ENCODE results near the gene CALD1. TPM values are rescaled to one million over a fixed set of nuclear protein-coding genes. Genes with fewer than 3 reads are reported as not detected.

CALD1 gene
- total RNA-seq, 1 experiment from 2014 or later, result 107 TPM

- DNase-seq, result no peak
- H2AK5ac ChIP-seq (ENCODE audit: insufficient read length, low read length), result no peak overlapping the region
- no peaks in the 10 kb centered on the region for H3K79me2 ChIP-seq (ENCODE audit: insufficient read depth, low read length)
- no peak overlapping the region for H2AFZ ChIP-seq (ENCODE audit: low read length)
- no peak overlapping the region for H3K4ac ChIP-seq (ENCODE audit: low read depth, low read length)
- H3K4me1 Mint-ChIP-seq, result peaks cover 6% of the 10 kb centered on the region in 2 experiments
- no peak overlapping the region for H3K14ac ChIP-seq (ENCODE audit: insufficient read depth, low read length)
- no peak overlapping the region for H3K9ac ChIP-seq (ENCODE audit: extremely low read depth, insufficient read length, low read length)
- H3K23me2 ChIP-seq (ENCODE audit: insufficient read length, low read depth, low read length, poor library complexity, severe bottlenecking), result no peaks in the 10 kb centered on the region
- no peak overlapping the region for H2BK120ac ChIP-seq (ENCODE audit: low read depth, low read length, poor library complexity, severe bottlenecking)
- H2BK20ac ChIP-seq (ENCODE audit: low read depth, low read length, poor library complexity, severe bottlenecking), result no peak overlapping the region
- H3K4me3 Mint-ChIP-seq, result no peak overlapping the region
- H3K27ac Mint-ChIP-seq, result no peak overlapping the region
- H4K5ac ChIP-seq (ENCODE audit: insufficient read length, low read depth, low read length), result no peak overlapping the region
- no peak overlapping the region for H3K23ac ChIP-seq (ENCODE audit: insufficient read length, low read depth, low read length)
- no peaks in the 10 kb centered on the region for H3K4me1 ChIP-seq (ENCODE audit: insufficient read depth, low read length)
- H3K4me2 ChIP-seq (ENCODE audit: insufficient read depth, insufficient read length, low read length), result no peak overlapping the region
- no peak overlapping the region for H3T11ph ChIP-seq (ENCODE audit: low read length)
- no peaks in the 10 kb centered on the region for H3K27me3 ChIP-seq (ENCODE audit: insufficient read depth, low read length)
- TF ChIP-seq, protein P1, sequence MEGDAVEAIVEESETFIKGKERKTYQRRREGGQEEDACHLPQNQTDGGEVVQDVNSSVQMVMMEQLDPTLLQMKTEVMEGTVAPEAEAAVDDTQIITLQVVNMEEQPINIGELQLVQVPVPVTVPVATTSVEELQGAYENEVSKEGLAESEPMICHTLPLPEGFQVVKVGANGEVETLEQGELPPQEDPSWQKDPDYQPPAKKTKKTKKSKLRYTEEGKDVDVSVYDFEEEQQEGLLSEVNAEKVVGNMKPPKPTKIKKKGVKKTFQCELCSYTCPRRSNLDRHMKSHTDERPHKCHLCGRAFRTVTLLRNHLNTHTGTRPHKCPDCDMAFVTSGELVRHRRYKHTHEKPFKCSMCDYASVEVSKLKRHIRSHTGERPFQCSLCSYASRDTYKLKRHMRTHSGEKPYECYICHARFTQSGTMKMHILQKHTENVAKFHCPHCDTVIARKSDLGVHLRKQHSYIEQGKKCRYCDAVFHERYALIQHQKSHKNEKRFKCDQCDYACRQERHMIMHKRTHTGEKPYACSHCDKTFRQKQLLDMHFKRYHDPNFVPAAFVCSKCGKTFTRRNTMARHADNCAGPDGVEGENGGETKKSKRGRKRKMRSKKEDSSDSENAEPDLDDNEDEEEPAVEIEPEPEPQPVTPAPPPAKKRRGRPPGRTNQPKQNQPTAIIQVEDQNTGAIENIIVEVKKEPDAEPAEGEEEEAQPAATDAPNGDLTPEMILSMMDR (conservative IDR thresholded peaks at IDR 0.05), result no peak
- H2BK5ac ChIP-seq (ENCODE audit: insufficient read length, low read length), result no peak overlapping the region
- no peak overlapping the region for H3K18ac ChIP-seq (ENCODE audit: insufficient read length, low read depth, low read length)
- H3K79me1 ChIP-seq (ENCODE audit: insufficient read depth, low read depth, low read length, poor library complexity, severe bottlenecking), result no peaks in the 10 kb centered on the region
- no peak overlapping the region for H2BK15ac ChIP-seq (ENCODE audit: low read depth, low read length)
- no peak overlapping the region for H2BK12ac ChIP-seq (ENCODE audit: insufficient read length, low read depth, low read length)
- no peaks in the 10 kb centered on the region for H4K20me1 ChIP-seq (ENCODE audit: control insufficient read depth, insufficient read depth, insufficient read length)
- WGBS (ENCODE audit: extremely low coverage, insufficient read length, low lambda C conversion rate), result no CpG with 5 or more reads among the region's 4 CpGs
- no peak overlapping the region for H3K27ac ChIP-seq (ENCODE audit: insufficient read length, low read depth, low read length)
- H3K9me3 Mint-ChIP-seq, result no peaks in the 10 kb centered on the region
- H3K9me3 ChIP-seq (ENCODE audit: control insufficient read depth, low read depth, low read length), result no peaks in the 10 kb centered on the region
- no peaks in the 10 kb centered on the region for H3K36me3 Mint-ChIP-seq (ENCODE audit: insufficient read depth in 1 of 3, low read depth in 3 of 3)
- no peak overlapping the region for H4K91ac ChIP-seq (ENCODE audit: insufficient read length, low read depth, low read length)
- H3K56ac ChIP-seq (ENCODE audit: insufficient read length, low read depth, low read length), result no peak overlapping the region
- H4K8ac ChIP-seq (replicated peaks; ENCODE audit: insufficient read length, low read depth, low read length), result no peak overlapping the region
- H3K27me3 Mint-ChIP-seq (ENCODE audit: low read depth), result no peaks in the 10 kb centered on the region
Observed at GRCh38 chr7:134879815-134880475, 100.5 kb downstream of the CALD1 start.

All from H9 (cell line).